Activated CD4-positive, alpha-beta T cell treated with anti-CD3 and anti-CD28 coated beads, Interleukin-2, Interleukin-4, amounts not matched to agents 100 ng/mL and 50 ng/mL, durations not matched to agents 16 hours and 8 hours (primary cell): ENCODE results near the gene LIN28A.

ENCODE experiments used
- DNase-seq: peaks from one replicate; pipeline ENCODE4 v3.0.0-alpha.2; 2020; ENCODE audit warnings: low spot score

LIN28A gene

DNA sequence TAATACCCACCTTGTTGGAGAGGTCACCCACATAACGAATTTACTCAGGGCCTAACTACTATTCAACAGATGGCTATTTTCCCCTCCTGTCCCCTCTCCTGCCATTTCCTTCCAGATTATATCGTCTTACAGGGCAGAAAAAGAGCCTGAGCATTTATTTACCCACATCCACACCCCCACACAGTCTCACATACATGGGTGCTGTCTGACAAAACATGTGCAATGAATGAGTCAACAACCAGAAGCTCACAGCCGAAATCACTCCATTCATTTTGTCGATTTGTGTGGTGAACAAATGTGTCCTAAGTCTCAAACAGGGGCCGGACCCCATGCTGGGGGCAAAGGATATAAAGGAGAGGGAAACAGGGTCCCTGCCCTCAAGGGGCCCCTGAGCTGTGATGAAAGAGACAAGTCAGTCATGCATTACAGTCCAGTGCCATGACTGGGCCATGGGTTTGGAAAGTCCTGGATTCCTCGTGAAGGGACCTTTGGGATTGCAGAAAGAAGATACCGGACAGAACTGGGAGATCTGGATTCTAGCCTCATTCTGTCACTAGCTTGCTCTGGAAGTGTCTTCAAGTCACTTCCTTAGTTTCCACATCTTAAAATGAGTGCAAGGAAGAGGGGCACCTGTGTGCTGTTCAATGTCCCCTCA is 21.7 kb upstream of the LIN28A start:
- DNase-seq: no peak

DNA sequence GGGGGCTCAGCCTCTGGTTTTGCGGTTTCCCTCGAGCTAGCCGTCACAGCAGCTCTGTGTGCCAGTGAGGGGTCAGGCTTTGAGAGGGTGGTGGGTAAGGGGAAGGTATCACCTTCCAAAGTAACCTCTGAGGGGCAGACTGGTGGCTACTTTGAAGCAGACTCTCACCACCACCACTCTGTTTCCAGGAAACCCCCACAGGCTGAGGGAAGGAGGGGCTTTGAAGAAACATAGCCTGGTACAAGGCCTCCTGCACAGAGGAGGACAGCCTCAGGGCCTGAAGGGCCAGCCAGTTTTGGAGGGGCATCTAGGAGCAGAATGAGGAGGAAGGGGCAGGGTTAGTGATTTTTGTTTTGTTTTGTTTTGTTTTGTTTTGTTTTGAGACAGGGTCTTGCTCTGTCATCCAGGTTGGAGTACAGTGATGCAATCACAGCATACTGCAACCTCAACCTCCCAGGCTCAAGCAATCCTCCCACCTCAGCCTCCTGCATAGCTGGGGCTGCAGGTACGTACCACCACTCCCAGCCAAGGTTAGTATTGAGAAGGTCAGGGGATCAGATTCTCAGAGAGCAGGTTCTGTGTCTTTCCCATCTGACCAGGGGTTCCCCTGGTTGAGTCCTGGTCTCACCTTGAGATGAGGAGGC is 20.9 kb upstream of the LIN28A start:
- DNase-seq: no peak

DNA sequence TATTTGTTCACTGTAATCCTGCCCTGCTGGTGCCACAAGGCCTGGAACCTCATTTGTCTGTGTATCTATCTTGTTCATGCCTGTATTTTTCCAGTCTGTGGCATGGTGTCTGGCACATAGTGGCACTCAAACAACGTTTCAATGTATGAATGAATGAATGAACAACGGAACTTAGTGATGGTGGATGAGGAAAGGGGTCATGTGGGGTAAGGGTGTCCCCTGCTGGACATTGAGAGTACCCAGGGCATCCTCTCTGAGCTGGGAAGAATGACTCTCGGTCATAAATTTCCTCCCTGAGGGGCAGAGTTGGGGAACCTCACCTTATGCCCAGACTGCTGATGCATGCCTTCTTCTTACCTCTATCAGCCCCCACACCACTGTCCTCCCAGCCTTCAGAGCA is 19.2 kb upstream of the LIN28A start:
- peak; percentile 33 for DNase-seq

GRCh38 chr1:26395754-26396153 is 14.9 kb upstream of the LIN28A start:
- DNase-seq: no peak

- no peak for DNase-seq
These were observed 11.6 kb upstream of the LIN28A start for GRCh38 chr1:26399034-26399433.

DNA sequence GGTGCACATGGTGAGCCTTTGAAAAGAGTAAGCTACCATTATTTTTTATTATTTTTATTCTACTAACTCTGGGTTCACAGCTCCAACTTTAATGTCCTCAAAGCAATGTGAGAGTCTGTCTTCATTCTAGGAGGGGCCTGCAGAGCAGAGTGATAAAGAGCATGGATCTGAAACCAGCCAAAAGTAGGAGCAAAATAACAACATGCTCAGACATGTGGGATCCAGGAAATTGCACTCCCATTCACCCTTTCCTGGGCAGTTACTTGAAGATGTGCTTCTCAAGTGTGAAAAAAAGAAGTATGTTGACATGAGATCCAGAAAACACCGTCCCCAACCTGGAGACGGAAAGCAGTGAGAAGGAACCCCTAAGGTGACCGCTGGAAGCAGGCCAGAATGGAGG is 8.7 kb upstream of the LIN28A start:
- DNase-seq: no peak

DNA sequence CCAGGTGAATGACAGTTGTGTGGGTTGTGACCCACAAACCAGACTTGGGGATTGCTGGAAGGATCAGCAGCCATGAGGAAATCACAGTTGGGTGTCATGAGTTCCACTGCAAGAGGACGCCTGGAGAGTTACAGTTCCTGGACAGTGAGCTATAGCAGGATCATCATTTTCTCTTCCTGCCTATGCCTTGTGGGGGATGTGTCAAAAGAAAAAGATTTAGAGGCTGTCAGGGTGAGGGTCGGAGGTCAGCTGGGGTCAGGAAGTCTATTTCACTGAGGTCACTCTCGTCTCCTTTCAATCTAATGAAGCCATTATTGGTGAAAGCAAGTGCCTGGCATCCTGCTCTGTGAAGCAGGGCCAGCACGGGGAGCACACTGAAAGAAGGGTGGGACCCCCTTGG is 7.0 kb upstream of the LIN28A start:
- no peak for DNase-seq

GRCh38 chr1:26404641-26405040 is 6.0 kb upstream of the LIN28A start:
- DNase-seq: no peak

GRCh38 chr1:26405281-26405915 is 5.2 kb upstream of the LIN28A start:
- DNase-seq: no peak

DNA sequence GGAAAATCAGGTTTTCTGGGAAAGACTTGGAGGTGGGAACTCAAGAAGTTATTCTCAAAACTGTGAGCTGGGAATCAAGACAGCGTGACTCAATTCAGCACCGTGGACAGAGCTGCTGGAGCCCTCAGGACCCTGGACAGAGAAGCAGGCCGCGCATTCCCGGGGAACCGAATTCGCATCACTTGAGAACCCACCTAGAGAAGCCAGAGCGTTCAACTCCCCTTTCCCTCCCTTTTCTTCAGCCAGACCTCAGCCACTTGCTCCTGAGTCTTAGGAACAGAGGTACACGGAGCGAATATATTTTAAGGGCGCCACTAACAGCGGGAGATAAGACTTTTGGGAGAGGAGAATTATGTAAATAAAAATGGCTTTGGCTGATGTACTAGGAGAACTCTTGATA is 2.0 kb upstream of the LIN28A start:
- peak; percentile 51 for DNase-seq

DNA sequence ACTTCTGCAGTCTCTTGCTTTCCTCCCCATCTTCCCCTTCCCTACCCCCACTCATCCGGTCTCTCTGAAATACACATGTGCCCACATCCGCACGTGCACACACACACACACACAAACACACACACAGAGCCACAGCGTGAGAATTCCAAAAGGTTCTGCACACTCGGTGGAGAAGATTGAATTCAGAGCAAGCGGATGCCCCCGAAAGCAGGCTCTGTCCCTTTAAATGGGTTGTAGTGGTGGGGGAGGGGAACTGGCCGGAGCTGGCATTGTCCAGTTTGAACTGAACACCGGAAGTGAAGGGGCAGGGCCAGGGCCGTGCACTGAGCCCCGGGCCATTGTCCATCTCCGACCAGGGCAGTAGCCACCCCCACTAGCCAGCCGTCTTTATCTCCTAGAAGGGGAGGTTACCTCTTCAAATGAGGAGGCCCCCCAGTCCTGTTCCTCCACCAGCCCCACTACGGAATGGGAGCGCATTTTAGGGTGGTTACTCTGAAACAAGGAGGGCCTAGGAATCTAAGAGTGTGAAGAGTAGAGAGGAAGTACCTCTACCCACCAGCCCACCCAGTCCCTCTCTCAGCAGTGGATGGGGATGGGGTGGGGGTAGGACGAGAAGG is 1.3 kb upstream of the LIN28A start:
- DNase-seq: no peak

- DNase-seq: no peak
These were observed 1.0 kb downstream of the LIN28A start for GRCh38 chr1:26411624-26412074.

- DNase-seq: no peak
These were observed 1.7 kb downstream of the LIN28A start for GRCh38 chr1:26412180-26412840.

- DNase-seq: no peak
These were observed 2.4 kb downstream of the LIN28A start for GRCh38 chr1:26413031-26413430.

DNA sequence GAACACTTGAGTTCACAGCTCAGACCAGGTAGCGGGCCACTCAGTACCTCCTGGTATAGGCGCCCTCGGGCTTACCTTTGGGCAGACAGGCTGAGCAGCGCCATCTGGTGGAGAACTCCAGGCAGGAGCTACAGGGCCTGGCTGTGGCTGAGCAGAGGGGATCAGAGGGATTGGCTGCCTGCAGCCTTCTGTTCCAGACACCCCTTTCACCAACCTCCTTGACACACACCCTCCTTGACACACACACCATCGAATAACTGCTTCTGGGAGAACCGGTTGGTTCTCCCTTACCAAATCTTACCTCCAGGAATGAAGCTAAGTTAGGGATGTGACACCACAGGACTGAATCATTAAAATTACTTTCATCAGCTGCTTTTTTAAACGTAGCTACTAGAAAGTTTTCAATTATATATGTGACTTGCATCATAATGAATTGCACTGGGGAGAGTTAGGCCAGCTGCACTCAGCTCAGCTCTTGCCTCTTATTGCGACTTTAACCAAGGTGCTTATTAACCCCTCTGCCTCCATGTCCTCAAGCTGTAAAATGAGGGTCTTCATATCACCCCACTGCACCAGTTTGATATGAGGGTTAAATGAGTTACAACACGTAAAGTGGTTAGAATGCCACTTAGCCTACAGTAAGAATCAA is 6.6 kb downstream of the LIN28A start:
- DNase-seq: peak; percentile 87

GRCh38 chr1:26418865-26419349 is 8.3 kb downstream of the LIN28A start:
- no peak for DNase-seq

DNA sequence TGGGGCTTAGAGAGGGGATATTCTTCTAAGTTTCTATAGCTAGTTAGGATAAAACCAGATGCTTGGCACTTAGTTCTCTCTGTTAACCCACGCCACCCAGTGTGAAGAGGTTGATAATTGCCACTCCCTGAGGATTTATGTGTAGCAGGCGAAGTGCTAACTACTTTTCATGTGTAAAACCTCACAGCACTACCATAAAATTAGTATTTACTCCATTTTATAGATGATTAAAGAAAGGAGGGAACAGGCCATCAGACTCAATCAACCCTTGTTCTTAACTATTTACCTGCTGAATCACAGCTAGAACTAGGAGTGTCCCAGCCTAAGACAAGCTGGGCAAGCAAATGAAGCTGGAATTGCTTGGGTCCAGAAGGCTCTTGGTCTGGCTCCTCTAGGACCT is 8.9 kb downstream of the LIN28A start:
- DNase-seq: no peak

DNA sequence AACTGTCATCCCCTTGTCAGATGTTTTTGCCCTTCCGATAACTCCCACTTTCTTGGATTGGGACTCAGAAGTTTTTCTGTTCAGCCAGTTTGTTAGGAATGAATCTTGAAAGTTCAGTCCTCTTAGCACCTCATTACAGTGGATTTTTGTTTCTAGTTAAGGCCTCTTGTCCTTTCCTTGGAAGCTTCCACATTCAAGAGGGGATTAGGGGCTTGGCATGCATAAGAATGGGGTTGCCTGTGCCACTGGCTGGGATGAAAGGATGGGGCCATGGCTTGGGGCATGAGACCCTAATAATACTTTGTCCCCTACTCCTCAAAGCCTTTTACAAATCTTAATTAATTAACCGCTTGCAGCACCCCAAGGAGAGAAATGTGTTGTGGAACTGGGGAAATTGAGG is 19.1 kb downstream of the LIN28A start:
- DNase-seq: no peak

DNA sequence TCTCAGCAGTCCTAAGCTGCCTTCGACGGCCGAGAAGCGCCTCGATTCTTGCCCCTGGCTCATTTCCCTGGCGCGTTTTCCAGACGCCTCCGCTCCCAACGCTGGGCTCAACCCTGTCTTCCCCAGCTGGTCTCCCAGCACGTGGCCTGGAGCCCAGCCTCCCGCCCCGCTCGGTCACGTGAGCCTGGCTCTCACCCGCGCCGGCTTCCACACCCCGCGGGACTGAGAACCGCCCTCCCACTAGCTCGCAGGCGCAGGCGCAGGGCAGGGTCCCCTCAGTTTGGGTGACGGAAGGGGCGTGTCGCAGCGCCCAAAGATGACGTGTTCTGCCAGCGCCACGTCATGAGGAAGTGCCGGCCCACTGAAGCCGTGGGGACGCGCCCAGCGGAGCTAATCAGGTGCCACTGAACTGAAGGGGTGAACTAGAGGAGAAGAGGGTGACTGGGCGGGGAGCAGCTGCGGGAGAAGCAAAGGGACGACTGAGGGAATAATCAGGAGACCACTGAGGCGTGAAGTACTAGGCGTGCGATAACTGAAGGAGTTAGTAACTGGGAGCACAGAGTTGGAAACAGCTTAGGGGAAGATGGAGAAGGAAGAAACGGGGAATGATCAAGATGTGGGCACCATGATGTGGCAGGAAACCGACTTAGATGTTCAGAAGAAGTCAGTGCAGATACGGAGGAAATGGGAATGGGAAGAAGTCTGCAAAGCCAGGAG is 21.5 kb downstream of the LIN28A start, which contains the start of gene DHDDS:
TSS of gene DHDDS (plus strand) at position 343 of the 717 bp plus-strand sequence. CDS start 625 bp downstream, outside the sequence.
- DNase-seq: peak; percentile 99

GRCh38 chr1:26432793-26433192 is 22.2 kb downstream of the LIN28A start:
- DNase-seq: no peak

DNA sequence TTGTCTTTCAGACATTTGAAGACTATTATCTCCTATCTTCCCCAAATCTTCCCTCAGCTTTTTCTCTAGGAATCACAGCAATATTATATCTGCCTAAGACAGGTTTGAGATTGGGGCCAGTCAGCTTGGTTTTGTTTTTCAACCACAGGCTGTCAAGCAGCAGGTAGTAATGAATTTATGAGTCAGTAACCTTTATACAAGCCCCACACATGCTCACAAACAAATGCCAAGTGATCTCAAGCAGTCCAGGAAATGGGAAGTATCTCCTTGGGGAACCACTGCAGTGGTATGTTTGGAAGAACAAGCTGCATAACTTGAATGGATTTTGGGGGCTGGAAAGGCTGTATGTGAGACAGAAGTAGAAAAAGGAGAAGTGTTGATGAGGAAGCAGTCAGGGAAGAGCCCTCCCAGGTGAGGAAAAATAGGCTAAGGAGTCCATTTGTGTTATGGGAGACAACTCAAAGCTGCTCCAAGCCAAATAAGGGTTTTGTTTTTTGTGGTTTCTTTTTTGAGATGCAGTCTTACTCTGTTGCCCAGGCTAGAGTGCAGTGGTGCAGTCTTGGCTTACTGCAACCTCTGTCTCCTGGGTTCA is 23.6 kb downstream of the LIN28A start:
- DNase-seq: no peak
